Stimulated activated CD8-positive, alpha-beta memory T cell treated with anti-CD3 and anti-CD28 coated beads, Interleukin-12 subunit alpha, Interleukin-12 subunit beta, amount 100 ng/mL, for 24 hours (primary cell): ENCODE measurements around the gene RAP1GDS1.
"Not testable (repeated sequence)": the region's sequence is repeated elsewhere in the genome, so short reads cannot be mapped to it uniquely, and the experiment has no call there.

Experiments
- DNase-seq: peaks from one replicate; pipeline ENCODE4 v3.0.0-alpha.2; 2020; ENCODE audit errors: extremely low read depth

RAP1GDS1 gene

GRCh38 chr4:98434816-98435215, 173.6 kb downstream of the RAP1GDS1 start:
- DNase-seq, result no peak

- DNase-seq, result no peak
These were observed 183.2 kb downstream of the RAP1GDS1 start for GRCh38 chr4:98444371-98444770.

GRCh38 chr4:98446499-98447375, 185.6 kb downstream of the RAP1GDS1 start:
- peak; percentile 22 for DNase-seq

- no peak for DNase-seq
These were observed 186.5 kb downstream of the RAP1GDS1 start for GRCh38 chr4:98447648-98448047.

- no peak for DNase-seq
These were observed 187.7 kb downstream of the RAP1GDS1 start for GRCh38 chr4:98448908-98449307.

- no peak for DNase-seq
These were observed 190.9 kb downstream of the RAP1GDS1 start for GRCh38 chr4:98452091-98452490.

- DNase-seq, result not testable (repeated sequence)
These were observed 196.2 kb downstream of the RAP1GDS1 start for GRCh38 chr4:98457422-98457821.

GRCh38 chr4:98461121-98461865, 200.1 kb downstream of the RAP1GDS1 start:
- DNase-seq, result not testable (repeated sequence)

- DNase-seq, result no peak
These were observed 201.3 kb downstream of the RAP1GDS1 start for GRCh38 chr4:98462487-98462886.

GRCh38 chr4:98466868-98467599, 205.8 kb downstream of the RAP1GDS1 start:
- DNase-seq, result no peak

GRCh38 chr4:98467627-98468072, 206.5 kb downstream of the RAP1GDS1 start:
- DNase-seq, result no peak

GRCh38 chr4:98468709-98469108, 207.5 kb downstream of the RAP1GDS1 start:
- DNase-seq, result no peak

GRCh38 chr4:98469771-98470170, 208.6 kb downstream of the RAP1GDS1 start:
- DNase-seq, result no peak

- DNase-seq, result no peak
These were observed 209.2 kb downstream of the RAP1GDS1 start for GRCh38 chr4:98470366-98470765.

GRCh38 chr4:98470831-98471230, 209.6 kb downstream of the RAP1GDS1 start:
- no peak for DNase-seq

- DNase-seq, result no peak
These were observed 211.9 kb downstream of the RAP1GDS1 start for GRCh38 chr4:98473046-98473445.

- no peak for DNase-seq
These were observed 213.2 kb downstream of the RAP1GDS1 start for GRCh38 chr4:98474408-98474844.

GRCh38 chr4:98476891-98477290, 215.7 kb downstream of the RAP1GDS1 start:
- no peak for DNase-seq

GRCh38 chr4:98479590-98479989, 218.4 kb downstream of the RAP1GDS1 start:
- not testable (repeated sequence) for DNase-seq

- no peak for DNase-seq
These were observed 219.4 kb downstream of the RAP1GDS1 start for GRCh38 chr4:98480535-98480934.

- DNase-seq, result no peak
These were observed 220.0 kb downstream of the RAP1GDS1 start for GRCh38 chr4:98481167-98481566.

GRCh38 chr4:98482503-98482846, 221.3 kb downstream of the RAP1GDS1 start:
- DNase-seq, result no peak
